Right renal cortex interstitium (tissue), 3 donors: ENCODE data around the gene NKAIN1. TPM values are rescaled to one million over a fixed set of nuclear protein-coding genes. Genes with fewer than 3 reads are reported as not detected.

Source experiments
- DNase-seq, 3 donors: peaks; one replicate each; pipeline ENCODE4 v3.0.0-alpha.2; 2013; ENCODE audit warnings: low read depth in 3 of 3, low spot score in 2 of 3
- polyA plus RNA-seq, 3 donors: library from polyadenylated mRNA; unstranded; fragments of 120-200 nt; gene quantifications; one replicate each; pipeline ENCODE4 v1.2.1, GENCODE V29; 2013; ENCODE audit not compliant: insufficient read length in 3 of 3

The NKAIN1 gene
- polyA plus RNA-seq, 3 donors = 3.4 to 3.9 (median 3.5) TPM

- no peak for DNase-seq
These were observed 5.5 kb downstream of the NKAIN1 start for GRCh38 chr1:31234123-31234708.

GRCh38 chr1:31232689-31233088 is 7.0 kb downstream of the NKAIN1 start:
- no peak for DNase-seq

DNA sequence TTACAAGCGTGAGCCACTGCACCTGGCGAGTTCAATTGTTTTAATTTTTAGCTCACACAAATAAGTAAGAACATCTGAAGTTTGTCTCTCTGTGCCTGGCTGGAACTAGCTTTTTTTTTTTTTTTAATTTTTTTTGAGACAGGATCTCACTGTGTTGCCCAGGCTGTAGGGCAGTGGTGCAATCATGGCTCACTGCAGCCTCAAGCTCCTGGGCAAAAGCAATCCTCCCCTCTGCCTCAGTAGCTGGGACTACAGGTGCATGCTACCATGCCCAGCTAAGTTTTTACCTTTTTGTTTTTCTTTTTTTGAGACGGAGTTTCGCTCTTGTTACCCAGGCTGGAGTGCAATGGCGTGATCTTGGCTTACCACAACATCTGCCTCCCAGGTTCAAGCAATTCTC is 7.9 kb downstream of the NKAIN1 start:
- no peak for DNase-seq

GRCh38 chr1:31230378-31230777 is 9.3 kb downstream of the NKAIN1 start:
- DNase-seq = no peak

DNA sequence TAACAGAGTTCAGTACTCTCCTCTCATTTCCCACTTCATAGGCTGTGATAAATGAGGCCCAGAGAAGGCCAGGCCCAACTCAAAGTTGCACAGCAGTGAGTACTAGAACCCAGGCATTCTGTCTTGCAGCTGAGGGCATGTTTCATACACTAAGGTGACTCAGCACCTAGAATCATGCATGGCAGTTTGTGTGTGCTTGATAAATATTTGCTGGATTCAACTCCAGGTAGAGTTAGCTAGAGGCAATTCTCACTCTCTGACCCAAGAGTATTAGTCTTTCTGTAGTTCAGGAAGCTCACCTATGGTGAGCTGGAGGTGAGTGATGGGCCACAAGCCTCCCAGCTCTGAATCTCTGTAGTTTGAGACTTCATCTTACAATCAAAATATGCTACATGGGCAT is 10.7 kb downstream of the NKAIN1 start:
- DNase-seq = no peak

DNA sequence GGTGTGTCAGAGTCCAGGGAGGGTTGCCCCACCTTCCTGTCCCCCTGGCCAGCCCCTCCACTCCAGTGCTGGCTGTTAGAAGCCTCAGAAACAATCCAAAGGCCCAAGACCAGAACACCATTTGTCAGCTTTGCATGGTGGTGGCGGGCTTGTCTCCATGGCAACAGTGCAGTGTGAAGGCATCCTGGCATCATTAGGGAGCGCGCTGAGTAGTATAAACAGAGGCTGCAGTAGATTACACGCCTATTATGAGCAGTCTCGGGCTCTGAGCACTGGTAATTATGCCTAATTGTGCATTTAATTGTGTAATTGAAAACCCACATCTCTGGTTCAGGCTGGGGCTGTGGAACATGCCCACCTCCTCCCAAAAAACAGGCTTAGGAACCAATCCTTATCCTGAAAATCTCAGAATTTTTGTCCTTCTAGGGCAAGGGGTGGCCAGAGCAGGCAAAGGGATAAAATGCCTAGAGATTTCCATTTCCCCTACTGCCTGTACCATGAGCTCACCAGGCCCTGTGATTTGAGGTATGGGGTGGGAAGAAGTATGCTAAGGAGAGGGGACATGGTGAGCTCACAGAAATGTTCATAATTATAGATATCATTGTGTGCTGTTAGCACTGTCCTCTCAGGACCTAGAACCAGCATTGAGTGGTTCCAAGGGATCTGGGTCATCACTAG is 11.7 kb downstream of the NKAIN1 start:
- no peak for DNase-seq

DNA sequence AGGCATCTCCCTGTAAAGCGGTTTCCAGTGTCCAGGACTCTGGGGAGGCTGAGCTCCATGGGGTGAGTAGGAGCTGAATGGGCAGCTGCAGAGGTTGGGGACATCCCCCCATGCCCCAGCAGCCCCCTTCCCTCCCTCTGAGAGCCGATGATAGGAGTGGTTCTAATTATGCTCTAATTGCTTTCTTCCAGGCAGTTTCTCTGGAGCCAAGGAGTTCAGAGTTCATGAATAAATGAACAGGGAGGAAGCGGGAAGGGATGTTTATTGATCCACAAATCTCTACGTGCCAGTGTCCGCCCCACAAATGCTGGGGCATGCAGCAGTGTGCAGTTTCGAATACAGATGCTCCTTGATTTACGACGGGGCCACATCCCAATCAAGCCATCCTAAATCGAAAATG is 15.6 kb downstream of the NKAIN1 start:
- no peak for DNase-seq

DNA sequence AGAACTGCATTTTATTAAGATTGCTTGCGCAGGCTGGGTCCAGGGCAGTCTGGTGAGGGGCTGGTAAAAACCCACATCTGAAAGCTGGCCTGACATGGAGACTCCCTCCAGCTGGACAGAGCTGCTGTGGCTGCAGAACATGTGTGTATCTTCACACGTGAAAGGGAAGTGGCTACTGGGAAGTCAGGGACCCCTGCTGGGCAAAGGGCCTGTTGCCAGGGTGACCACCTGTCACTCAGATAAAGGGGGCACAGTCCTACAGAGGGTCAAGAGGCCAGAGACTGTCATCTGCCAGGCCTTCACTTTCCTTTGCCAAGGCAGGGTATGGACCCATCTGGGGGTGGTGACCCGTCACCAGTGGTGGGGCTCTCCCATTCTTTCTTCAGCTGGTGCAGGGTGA is 17.5 kb downstream of the NKAIN1 start:
- DNase-seq = no peak

DNA sequence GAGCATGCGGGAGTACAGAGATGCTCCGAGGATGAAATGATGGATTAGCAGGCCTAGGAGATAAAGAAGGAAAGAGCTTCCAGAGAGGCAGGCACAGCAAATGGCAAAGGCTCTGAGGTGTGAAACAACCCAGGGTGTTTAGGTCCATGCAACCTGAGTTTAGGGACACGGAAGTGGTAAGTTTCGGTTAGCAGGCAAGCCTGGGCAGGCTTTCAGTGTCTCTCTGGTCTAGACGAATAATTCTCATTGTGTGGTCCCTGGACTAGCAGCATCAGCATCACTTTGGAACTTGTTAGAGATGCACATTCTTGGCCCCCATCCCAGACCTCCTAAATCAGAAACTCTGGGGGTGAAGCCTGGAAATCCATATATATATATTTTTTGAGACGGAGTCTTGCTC is 18.6 kb downstream of the NKAIN1 start:
- DNase-seq = no peak

DNA sequence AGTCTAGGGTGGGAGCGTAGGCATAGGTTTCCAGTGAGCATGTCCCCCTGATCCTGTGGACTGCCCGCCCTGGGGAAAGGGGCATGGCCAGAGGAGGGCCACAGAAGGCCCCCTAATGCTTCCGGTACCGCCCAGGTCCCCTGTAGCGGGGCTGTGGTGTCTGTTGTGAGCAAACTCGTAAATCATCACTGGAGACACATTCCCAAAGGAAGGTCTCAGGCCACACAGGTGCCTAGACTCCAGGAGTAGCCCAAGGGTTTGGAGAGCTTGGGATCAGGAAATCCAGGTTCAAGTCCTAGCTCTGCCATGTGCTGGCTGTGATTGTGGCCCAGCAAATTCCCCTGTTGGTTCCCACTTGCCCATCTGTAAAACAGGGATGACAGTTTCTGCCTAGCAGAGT is 20.2 kb downstream of the NKAIN1 start:
- DNase-seq = no peak

DNA sequence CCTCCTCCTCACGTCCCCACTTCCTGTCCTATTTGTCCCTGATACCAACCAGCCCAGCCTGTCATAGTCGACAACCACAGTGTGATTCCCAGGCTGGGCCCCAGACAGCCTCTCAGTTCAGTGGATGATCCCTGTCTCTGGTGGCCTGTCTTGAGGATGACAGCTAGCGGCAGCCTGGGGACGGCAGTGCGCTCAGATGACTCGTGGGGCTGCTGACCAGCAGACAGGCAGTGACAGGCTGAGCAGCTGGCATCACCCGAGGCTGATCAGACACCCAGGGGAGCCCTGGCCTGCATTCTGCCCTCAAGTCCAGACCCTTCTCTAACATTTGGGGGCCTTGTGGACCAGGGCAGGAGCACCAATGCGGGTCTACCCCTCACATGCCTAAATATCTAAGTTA is 21.0 kb downstream of the NKAIN1 start:
- no peak for DNase-seq

DNA sequence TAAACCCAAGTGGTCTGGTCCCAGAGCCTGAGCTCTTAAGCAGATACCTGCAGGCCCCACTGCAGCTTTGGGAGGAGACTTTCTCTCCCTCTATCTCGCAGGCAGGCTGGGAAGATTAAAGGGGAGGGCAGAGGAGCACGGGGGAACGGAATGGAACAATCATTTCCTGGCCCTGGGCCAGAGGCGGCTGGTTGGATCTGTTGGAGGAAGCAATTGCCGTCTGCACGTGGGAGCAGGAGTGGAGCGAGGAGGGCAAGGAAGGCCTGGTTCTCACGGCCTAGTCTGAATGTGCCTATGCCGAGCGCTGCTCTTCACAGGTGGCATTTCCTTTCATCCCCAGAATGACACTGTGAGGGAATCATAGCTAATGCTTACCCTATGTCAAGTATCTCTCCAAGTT is 23.7 kb downstream of the NKAIN1 start:
- DNase-seq = no peak

- no peak for DNase-seq
These were observed 24.6 kb downstream of the NKAIN1 start for GRCh38 chr1:31215065-31215570.

GRCh38 chr1:31214316-31215064 is 25.2 kb downstream of the NKAIN1 start:
- DNase-seq = no peak

DNA sequence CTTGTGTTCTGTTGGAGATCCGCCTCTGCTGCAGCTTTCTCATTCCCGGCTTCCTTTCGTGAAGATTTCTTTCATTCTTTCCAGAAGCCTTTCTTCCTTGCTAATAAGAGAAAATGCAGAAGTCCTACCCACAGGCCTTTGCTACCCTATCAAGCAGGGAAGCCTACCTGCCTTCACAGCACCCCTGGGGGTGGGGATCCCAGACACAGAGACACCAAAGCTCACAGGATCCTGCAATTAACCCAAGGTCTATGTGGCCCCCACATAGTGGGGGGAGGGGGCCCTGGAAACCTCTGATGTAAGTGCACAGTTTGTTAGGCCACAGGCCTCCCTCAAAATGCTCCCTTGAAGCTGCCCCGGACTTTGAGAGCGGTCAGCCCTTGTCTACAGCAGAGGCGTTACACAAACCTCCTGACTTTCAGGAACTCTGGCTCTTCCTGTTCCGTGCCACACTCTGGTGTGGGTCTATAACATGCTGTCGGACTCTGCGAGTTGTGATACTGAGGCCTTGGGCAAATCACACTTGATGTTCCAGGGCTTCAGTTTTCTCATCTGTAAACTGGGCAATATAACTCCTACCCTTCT is 31.2 kb downstream of the NKAIN1 start:
- no peak for DNase-seq

- DNase-seq = no peak
These were observed 32.1 kb downstream of the NKAIN1 start for GRCh38 chr1:31207569-31207968.

DNA sequence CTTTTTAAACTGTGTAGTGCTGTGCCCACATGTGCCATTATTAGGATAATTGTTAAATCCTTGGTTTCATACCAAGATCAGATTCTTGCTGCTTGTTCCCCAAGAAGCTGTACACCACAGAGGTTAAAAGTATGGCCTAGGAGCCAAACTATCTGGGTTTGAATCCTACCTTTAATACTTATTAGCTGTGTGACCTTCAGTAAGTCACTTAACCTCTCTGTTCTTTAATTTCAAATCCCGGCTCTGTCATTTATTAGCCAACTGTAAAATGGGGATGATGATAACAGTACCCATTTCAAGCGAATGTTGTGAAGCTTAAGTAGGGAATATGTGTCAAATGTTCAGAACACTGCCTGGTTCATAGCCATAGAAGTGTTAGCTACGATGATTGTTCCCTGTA is 32.6 kb downstream of the NKAIN1 start:
- DNase-seq = no peak

GRCh38 chr1:31203215-31203614 is 36.5 kb downstream of the NKAIN1 start:
- no peak for DNase-seq

DNA sequence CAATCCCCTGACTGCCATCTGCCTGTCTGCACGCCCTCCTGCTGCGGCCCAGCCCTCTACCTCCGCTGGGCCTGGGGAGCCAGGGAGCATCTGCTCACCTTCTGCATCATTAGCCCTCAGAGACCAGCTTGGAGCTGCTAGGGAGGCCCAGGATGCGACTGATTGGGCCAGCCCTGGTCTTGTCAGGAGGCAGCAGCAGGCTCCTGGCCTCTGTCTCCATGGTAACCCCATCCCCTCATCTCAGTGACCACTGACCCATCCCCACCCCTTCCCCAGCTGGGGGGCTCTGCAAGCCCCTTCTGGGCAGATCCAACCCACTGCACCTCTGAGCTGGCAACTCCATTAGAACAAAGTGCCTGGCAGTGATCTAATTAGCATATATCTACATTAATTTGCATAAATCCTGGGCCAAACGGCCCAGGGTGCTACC is 37.7 kb downstream of the NKAIN1 start:
- DNase-seq = no peak

DNA sequence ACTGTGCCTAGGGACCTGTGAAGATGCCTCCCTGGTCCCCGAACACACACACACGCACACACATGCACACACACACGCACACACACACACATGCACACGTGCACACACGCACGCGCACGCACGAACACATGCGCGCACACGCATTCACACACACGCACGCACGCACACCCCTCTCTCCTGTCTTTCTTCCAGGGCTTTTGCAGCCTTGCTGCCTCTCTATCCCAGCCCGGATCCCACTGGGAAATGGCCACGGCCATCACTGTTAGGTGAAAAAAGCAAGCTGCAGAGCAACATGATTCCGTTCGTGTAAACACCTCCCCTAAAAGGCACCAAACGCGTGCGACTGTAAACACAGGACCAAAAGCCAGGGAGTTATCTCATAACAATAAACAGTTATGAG is 39.7 kb downstream of the NKAIN1 start:
- no peak for DNase-seq

DNA sequence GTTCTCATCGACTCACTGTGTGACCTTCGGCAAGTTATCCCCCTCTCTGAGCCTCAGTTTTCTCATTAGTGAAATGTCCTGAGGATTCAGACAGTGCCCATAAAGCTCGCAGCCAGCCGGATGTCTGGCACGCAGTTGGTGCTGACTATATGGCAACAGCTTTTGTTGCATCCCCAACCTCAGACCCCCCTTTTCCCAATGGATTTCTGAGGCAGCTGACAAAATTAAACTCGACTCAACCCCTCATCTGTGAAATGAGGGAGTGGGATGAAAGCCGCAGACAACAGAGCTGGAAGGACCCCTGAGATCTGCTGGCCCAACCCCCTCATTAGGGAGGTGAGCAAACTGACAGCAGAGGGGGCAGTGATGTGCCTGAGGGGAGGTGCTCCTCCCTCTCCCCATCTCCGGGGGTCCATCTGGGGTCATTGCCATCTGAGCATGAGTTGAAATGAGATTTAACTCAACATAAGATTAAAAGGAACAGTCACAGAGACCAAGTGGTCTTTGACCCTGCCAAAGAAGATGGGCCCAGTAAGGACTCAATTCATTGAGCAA is 40.4 kb downstream of the NKAIN1 start:
- no peak for DNase-seq
